GM19351 (cell line): ENCODE data around the gene FOXP1.

Source experiments
- ATAC-seq: cut with Tn5 transposase; IDR thresholded peaks from one replicate; pipeline ENCODE4 v1.9.1; 2021; ENCODE audit warnings: mild to moderate bottlenecking, moderate library complexity; ENCODE audit not compliant: unreplicated experiment

FOXP1 gene

GRCh38 chr3:71316066-71316777 lies 267.3 kb downstream of the FOXP1 start:
- no peak for ATAC-seq

GRCh38 chr3:71315431-71315830 lies 268.1 kb downstream of the FOXP1 start:
- no peak for ATAC-seq

GRCh38 chr3:71313844-71314243 lies 269.7 kb downstream of the FOXP1 start:
- ATAC-seq, result no peak

GRCh38 chr3:71312461-71312860 lies 271.1 kb downstream of the FOXP1 start:
- ATAC-seq, result no peak

- ATAC-seq, result no peak
Measured at GRCh38 chr3:71311661-71312046, 271.9 kb downstream of the FOXP1 start.

GRCh38 chr3:71310980-71311660 lies 272.4 kb downstream of the FOXP1 start:
- no peak for ATAC-seq

GRCh38 chr3:71310359-71310979 lies 273.1 kb downstream of the FOXP1 start:
- ATAC-seq, result no peak

- no peak for ATAC-seq
Measured at GRCh38 chr3:71309886-71310285, 273.6 kb downstream of the FOXP1 start.

GRCh38 chr3:71309342-71309741 lies 274.2 kb downstream of the FOXP1 start:
- no peak for ATAC-seq

- ATAC-seq, result no peak
Measured at GRCh38 chr3:71308836-71309235, 274.7 kb downstream of the FOXP1 start.

GRCh38 chr3:71307991-71308697 lies 275.4 kb downstream of the FOXP1 start:
- ATAC-seq, result no peak

- no peak for ATAC-seq
Measured at GRCh38 chr3:71305231-71306206, 278.0 kb downstream of the FOXP1 start.

- ATAC-seq, result no peak
Measured at GRCh38 chr3:71304684-71305083, 278.8 kb downstream of the FOXP1 start.

GRCh38 chr3:71304247-71304646 lies 279.3 kb downstream of the FOXP1 start:
- ATAC-seq, result no peak

- no peak for ATAC-seq
Measured at GRCh38 chr3:71303627-71304200, 279.8 kb downstream of the FOXP1 start.

GRCh38 chr3:71302604-71303003 lies 280.9 kb downstream of the FOXP1 start:
- ATAC-seq, result no peak

GRCh38 chr3:71300951-71301393 lies 282.6 kb downstream of the FOXP1 start:
- ATAC-seq, result peak; percentile 86

GRCh38 chr3:71299160-71299559 lies 284.4 kb downstream of the FOXP1 start:
- ATAC-seq, result no peak

GRCh38 chr3:71294919-71295318 lies 288.6 kb downstream of the FOXP1 start:
- no peak for ATAC-seq

- no peak for ATAC-seq
Measured at GRCh38 chr3:71290301-71290700, 293.2 kb downstream of the FOXP1 start.
